Measurements from ENCODE around the gene P2RY8.

Gene P2RY8

GRCh38 chrX:1420371-1420770, 116.6 kb downstream of the P2RY8 start:
- no peak for DNase-seq (ENCODE audit: low read depth in 2 of 3, low spot score in 2 of 3)

GRCh38 chrX:1419545-1420355, 117.2 kb downstream of the P2RY8 start:
- DNase-seq (ENCODE audit: low read depth in 2 of 3, low spot score in 2 of 3): no peak

GRCh38 chrX:1418901-1419544, 118.0 kb downstream of the P2RY8 start:
- DNase-seq (ENCODE audit: low read depth in 2 of 3, low spot score in 2 of 3): no peak

GRCh38 chrX:1417921-1418771, 118.8 kb downstream of the P2RY8 start:
- DNase-seq (ENCODE audit: low read depth in 2 of 3, low spot score in 2 of 3): no peak

GRCh38 chrX:1416965-1417760, 119.8 kb downstream of the P2RY8 start:
- DNase-seq (ENCODE audit: low read depth in 2 of 3, low spot score in 2 of 3): no peak

GRCh38 chrX:1416327-1416784, 120.6 kb downstream of the P2RY8 start:
- no peak for DNase-seq (ENCODE audit: low read depth in 2 of 3, low spot score in 2 of 3)

Measured in activated CD8-positive, alpha-beta memory T cell treated with anti-CD3 and anti-CD28 coated beads for 48 hours (primary cell).